Hematopoietic multipotent progenitor cell treated with erythropoietin and hydrocortisone succinate and interleukin-3 and kit ligand, for 6 days (in vitro differentiated cells): ENCODE data around the gene VPS4B.

ENCODE experiments used
- DNase-seq: peaks from one replicate; pipeline ENCODE4 v3.0.0-alpha.2; 2015

The VPS4B gene

DNA sequence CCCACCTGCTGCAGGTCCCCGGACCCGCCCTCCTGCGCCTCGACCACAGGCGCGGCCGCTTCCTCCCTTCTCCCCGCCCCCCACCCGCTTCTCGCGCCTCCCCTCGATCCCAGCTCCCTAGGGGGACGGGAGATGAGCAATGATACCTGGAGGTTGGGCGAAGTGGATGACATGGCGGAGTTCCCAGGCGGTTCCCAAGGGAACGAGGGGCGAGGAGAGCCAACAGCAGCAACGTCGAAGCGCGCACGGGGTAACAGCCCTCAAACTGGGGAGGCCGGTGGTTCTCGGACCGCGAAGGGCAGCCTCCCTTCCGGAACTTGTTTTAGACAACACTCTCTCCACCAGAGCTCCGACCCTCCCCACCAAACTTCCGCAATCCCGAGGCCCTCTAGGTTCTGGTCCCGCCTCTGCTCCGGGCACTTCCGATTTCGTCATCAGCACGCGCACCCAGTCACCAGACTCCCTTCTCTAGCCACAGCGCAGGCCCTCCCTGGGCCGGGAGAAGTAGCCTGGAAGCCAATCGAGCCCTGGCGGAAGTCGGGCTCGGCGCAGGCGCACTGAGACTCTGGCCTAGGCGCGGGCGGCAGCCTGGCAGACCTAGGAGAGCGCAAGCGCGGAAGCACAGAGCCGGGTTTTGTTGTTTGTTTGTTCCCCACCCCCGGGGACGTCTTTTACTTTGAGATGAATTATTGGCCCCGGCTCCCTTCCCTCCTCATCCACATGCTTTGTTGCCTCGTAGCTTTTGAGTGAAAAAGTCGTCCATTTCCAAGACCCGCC lies at the start of gene VPS4B:
VPS4B (minus strand) TSS at position 390 of the 777 bp plus-strand sequence; CDS start at position 173, 217 bp downstream.
- DNase-seq = peak; percentile 99

DNA sequence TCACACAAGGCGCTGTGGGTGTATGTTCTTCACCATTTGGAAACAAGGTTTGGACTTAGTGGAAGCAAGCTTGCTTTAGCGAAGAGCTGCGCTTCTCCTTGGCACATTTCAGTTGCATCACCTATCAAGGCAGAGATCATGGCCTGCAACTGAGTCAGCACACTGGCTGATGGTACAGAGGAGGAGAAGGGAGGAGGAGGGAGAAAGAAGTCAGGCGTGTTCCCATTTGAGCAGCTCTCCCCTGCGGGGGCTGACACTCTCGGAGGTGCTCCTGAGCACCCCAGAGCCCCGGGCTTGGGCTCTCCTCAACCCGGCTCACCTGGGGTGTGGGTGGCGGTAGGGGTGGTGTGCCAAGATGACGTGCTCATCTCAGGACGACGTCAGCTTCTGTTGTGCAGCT lies 48.5 kb upstream of the VPS4B start:
- no peak for DNase-seq

DNA sequence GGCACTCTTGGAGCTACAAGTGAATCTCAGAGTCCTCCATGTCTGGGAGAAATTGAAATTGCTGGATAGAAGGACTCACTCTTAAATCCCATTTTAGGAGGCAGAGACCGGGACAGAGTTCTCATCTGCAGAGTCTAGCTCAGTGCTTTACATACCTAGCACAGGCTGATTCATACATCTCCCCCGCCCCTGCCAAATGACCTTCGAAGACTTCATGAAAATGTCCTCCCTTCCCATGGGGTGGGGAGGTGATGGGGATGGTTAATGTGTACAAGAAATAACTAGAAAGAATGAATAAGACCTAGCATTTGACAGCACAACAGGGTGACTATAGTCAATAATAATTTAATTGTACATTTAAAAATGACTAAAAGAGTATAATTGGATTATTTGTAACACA lies 46.3 kb upstream of the VPS4B start:
- no peak for DNase-seq

GRCh38 chr18:63467699-63468098 lies 45.4 kb upstream of the VPS4B start:
- no peak for DNase-seq

DNA sequence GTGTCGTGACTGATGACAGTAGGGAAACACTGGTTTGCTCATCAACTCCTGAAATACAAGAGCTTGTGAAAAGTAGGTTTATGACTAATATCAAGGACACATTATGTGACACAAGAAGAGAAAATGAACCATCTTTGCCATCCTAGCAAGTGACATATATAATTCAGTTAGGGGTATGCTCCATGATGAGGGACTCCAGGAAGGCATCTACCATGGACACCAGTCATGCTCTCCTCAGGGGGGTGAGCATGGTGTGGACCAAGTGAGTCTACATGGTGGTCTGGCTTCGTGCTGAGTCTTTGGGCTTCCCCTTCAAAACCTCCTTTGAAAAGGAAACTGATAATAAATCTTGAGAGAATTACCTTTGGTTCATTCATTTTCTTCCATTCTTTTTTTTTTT lies 42.8 kb upstream of the VPS4B start:
- no peak for DNase-seq

DNA sequence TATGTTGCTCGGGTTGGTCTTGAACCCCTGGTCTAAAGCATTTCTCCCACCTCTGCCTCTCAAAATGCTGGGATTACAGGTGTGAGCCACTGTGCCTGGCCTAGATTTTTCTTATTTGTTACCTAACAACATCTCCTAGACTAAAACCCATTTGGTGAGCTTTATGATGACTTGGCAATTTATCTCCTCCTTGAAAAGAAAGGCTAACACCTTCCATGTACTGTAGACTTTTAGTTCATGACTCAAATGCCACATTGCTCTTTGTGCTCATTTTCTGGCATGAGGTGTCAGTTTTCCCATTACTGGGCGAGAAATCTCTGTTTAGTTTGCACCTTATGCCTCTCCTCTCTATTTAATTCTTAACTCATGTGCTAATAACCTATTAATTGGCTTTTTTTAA lies 42.2 kb upstream of the VPS4B start:
- no peak for DNase-seq

GRCh38 chr18:63460414-63460813 lies 38.1 kb upstream of the VPS4B start:
- DNase-seq = no peak

GRCh38 chr18:63457977-63458376 lies 35.7 kb upstream of the VPS4B start:
- DNase-seq = peak; percentile 47

GRCh38 chr18:63454497-63454896 lies 32.2 kb upstream of the VPS4B start:
- DNase-seq = no peak

- DNase-seq = peak; percentile 74
Observed at GRCh38 chr18:63452751-63453150, 30.5 kb upstream of the VPS4B start.

GRCh38 chr18:63451799-63452660 lies 29.8 kb upstream of the VPS4B start:
- peak; percentile 57 for DNase-seq

- DNase-seq = no peak
Observed at GRCh38 chr18:63449426-63449825, 27.1 kb upstream of the VPS4B start.

- DNase-seq = no peak
Observed at GRCh38 chr18:63447066-63447465, 24.8 kb upstream of the VPS4B start.

DNA sequence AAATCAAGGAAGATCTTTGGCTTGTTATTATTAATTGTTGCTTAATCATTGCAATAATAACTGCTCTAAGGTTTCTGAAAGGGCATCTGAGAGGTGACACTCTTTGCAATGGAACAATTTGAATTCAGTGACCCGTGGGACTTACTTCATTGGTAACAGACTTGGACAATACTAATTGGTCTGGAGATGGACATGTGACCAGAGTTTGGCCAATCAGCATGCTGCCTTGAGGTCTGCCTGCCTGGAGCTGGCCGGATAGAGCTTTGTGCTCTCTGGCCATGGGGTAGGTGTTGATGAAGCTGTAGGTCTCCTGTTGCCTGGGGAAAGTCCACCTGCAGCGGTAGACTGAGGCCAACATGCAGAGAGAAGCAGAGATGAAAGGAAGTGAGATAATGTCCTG lies 24.0 kb upstream of the VPS4B start:
- DNase-seq = no peak

DNA sequence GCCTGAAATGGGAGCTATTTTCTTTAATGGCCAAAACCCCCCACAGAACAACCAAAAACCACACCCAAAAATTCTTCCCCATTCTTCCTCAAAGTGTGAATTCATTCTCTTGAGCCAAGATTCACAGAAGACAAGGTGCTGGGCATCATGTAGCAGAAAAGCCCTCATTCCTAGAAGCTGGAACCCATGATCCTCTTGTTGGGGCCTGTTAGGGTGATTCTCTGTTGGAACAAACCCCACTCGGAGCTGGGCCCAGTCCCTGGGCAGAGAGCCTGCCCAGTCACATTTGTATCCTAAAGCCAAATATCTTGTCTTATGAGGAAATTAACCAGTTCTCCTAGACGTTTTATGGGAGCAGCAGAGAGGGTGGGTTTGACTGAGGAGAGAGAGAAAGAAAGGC lies 22.8 kb upstream of the VPS4B start:
- no peak for DNase-seq

- peak; percentile 65 for DNase-seq
Observed at GRCh38 chr18:63444580-63444979, 22.3 kb upstream of the VPS4B start.

- DNase-seq = no peak
Observed at GRCh38 chr18:63443829-63444228, 21.6 kb upstream of the VPS4B start.

DNA sequence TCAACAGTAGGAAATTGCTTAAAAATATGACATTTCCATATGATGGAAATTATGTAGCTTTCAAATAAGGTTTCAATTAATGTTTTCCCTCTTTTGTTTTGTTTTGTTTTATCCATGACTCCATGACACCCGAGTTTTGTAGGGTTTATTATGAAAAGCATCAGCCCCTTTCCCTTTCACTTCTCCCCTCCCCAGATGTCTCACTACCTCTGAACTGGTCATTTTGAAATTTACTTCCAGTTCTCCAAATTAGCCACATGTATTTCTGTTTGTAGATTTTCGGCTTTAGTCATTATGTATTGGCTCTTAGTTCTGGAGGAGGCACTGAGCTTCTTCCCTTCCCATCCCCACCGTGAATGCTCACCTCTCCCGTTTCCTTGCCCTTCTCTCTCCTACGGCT lies 18.6 kb upstream of the VPS4B start:
- DNase-seq = no peak

DNA sequence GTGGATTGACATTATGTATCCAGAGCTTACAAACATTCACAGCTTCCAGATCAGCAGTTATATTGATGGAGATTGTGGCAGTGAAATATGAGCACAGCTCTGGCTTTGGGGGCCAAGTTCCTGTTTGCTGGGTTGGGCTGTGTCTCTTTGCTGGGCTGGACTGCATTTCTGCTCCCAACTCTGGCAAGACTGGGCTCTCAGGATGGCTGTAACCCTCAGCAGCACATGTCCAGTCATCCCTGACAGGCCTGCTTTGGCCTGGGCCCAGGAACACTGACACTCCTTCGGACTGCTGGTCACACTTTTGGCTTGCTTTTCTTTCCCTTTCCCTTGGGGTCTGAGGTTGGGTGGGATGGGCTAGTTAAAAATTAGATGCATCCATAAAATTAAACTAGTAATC lies 17.9 kb upstream of the VPS4B start:
- DNase-seq = no peak

DNA sequence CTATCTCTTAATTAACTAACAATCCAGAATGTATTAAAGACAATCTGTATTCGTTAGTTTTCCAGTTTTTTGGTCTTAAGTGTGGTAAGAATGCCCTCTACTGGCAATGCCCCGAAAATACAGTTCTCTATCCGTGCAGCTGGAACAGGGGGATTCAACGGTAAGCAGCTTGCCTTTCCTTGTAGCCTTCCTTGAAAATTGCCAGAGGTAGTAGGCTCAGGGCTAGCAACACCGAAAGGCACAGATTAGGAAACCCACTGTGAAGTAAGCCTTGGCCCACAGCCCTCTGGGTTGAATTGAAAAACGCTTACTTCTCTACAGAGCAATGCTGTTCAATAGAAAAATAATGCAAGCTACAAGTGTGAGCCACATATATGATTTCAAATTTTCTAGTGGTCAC lies 17.1 kb upstream of the VPS4B start:
- peak; percentile 85 for DNase-seq

- DNase-seq = no peak
Observed at GRCh38 chr18:63438181-63438580, 15.9 kb upstream of the VPS4B start.

GRCh38 chr18:63433334-63433866 lies 11.1 kb upstream of the VPS4B start:
- DNase-seq = no peak

DNA sequence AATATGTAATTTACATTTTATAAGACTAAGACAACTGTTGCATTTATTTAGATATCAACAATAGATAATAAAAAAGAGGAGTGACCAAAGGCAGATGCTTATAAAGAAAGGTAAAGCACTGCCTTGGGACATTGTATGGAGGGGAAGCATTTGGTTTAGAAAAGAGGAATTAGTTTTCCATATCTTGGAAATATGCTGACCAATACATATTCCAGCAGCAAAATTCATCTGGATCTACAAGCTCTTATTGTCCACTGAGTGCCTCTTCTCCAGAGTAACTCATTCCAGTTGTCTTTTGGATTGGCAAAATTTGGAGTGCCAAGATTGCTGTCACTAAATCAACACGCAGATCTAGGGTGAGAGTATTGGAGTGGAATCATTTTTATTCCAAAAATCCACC lies 8.9 kb upstream of the VPS4B start:
- no peak for DNase-seq

DNA sequence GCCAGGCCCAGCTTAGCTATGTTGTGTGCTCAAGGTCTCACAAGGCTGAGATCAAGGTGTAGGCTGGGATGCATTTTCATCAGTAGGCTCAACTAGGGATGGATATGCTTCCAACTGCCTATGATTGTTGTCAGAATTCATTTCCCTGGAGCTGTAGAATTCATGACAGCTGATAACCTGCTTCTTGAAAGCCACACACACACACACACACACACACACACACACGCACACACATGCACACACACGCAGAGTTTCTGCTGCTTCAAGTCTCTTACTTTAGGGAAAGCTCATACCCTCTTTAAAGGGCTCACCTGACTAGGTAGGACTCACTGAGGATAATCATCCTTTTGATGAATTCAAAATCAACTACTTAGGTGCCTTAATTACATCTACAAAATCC lies 8.2 kb upstream of the VPS4B start:
- no peak for DNase-seq
